HEK293 (cell line): ENCODE measurements around the gene ATP5IF1.
A peak's percentile ranks its signal among the peaks of the same experiment; 100 is the strongest.

Source experiments
- CTCF ChIA-PET: fragments of 350-600 bp; formaldehyde crosslinking; extraction: SDS; loops from one replicate; lab custom pipeline; 2021; ENCODE audit warnings: antibody characterized with exemption; lab: Yijun Ruan, JAX
- POLR2A ChIA-PET: fragments of 300-600 bp; formaldehyde crosslinking; extraction: SDS; loops from one replicate; lab custom pipeline; 2020; ENCODE audit warnings: antibody characterized with exemption, inconsistent platforms; lab: Yijun Ruan, JAX
- H3K27ac ChIP-seq: fragments of 200-500 bp; sonication (Bioruptor generic); 2 replicates; pipeline ENCODE4 v1.5.1; 2014; ENCODE audit warnings: low read depth, low read length, control low read depth, inconsistent platforms; ENCODE audit errors: extremely low read depth
- H3K36me3 ChIP-seq, 2 experiments: fragments of 200-500 bp in 1 of 2; sonication (Bioruptor generic) in 1 of 2; 1 replicate in 1 of 2; 2 replicates in 1 of 2; pipeline ENCODE4 v1.5.1; 2014 to 2017; ENCODE audit warnings: inconsistent platforms in 2 of 2, low read length in 2 of 2; ENCODE audit not compliant: control insufficient read depth in 2 of 2, insufficient read depth in 1 of 2
- H3K4me1 ChIP-seq: fragments of 200-500 bp; sonication (Bioruptor generic); 2 replicates; pipeline ENCODE4 v1.5.1; 2014; ENCODE audit warnings: mild to moderate bottlenecking, low read length, inconsistent platforms; ENCODE audit not compliant: control insufficient read depth, insufficient read depth
- H3K4me3 ChIP-seq: 2 replicates; pipeline ENCODE4 v1.5.1; 2011; ENCODE audit warnings: low read depth, mild to moderate bottlenecking, control low read depth, low read length, moderate library complexity
- H3K9me3 ChIP-seq: fragments of 200-500 bp; sonication (Bioruptor generic); 2 replicates; pipeline ENCODE4 v1.5.1; 2014; ENCODE audit warnings: low read depth, low read length, inconsistent platforms; ENCODE audit not compliant: control insufficient read depth, insufficient read depth
- EGR2 ChIP-seq: fragments of 450-650 bp; formaldehyde crosslinking; IDR thresholded peaks from 2 replicates; pipeline ENCODE4 v1.5.1; 2016; ENCODE audit warnings: low read depth, missing biosample characterization, missing genetic modification characterization
- HOXC10 ChIP-seq: sonication (generic); formaldehyde crosslinking; IDR thresholded peaks from 2 replicates; pipeline ENCODE4 v1.8.1; 2023; ENCODE audit warnings: mild to moderate bottlenecking, missing genetic modification reagents
- KLF8 ChIP-seq: fragments of 450-650 bp; formaldehyde crosslinking; IDR thresholded peaks from 2 replicates; pipeline ENCODE4 v1.5.1; 2016; ENCODE audit warnings: missing biosample characterization, missing genetic modification characterization
- PRDM10 ChIP-seq: fragments of 450-650 bp; formaldehyde crosslinking; IDR thresholded peaks from 2 replicates; pipeline ENCODE4 v1.5.1; 2016; ENCODE audit warnings: missing biosample characterization, missing genetic modification characterization
- SP7 ChIP-seq: fragments of 450-650 bp; formaldehyde crosslinking; IDR thresholded peaks from 2 replicates; pipeline ENCODE4 v1.5.1; 2016; ENCODE audit warnings: missing biosample characterization, missing genetic modification characterization
- ZIC2 ChIP-seq: fragments of 450-650 bp; formaldehyde crosslinking; IDR thresholded peaks from 2 replicates; pipeline ENCODE4 v1.5.1; 2016; ENCODE audit warnings: missing biosample characterization, missing genetic modification characterization
- ZNF121 ChIP-seq: fragments of 450-650 bp; formaldehyde crosslinking; IDR thresholded peaks from 2 replicates; pipeline ENCODE4 v1.5.1; 2016; ENCODE audit warnings: missing biosample characterization, missing genetic modification characterization
- ZNF132 ChIP-seq: fragments of 450-650 bp; formaldehyde crosslinking; IDR thresholded peaks from 2 replicates; pipeline ENCODE4 v1.5.1; 2017; ENCODE audit warnings: missing biosample characterization, missing genetic modification characterization, borderline replicate concordance
- ZNF148 ChIP-seq: fragments of 450-650 bp; formaldehyde crosslinking; IDR thresholded peaks from 2 replicates; pipeline ENCODE4 v1.5.0; 2017; ENCODE audit warnings: missing biosample characterization, missing genetic modification characterization, borderline replicate concordance
- ZNF223 ChIP-seq: fragments of 450-650 bp; formaldehyde crosslinking; IDR thresholded peaks from 2 replicates; pipeline ENCODE4 v1.5.1; 2016; ENCODE audit warnings: missing biosample characterization, missing genetic modification characterization
- ZNF324 ChIP-seq: fragments of 450-650 bp; formaldehyde crosslinking; IDR thresholded peaks from 2 replicates; pipeline ENCODE4 v1.5.1; 2016; ENCODE audit warnings: missing biosample characterization, missing genetic modification characterization
- ZNF37A ChIP-seq: fragments of 450-650 bp; IDR thresholded peaks from 2 replicates; pipeline ENCODE4 v1.5.1; 2018; ENCODE audit warnings: missing biosample characterization, missing genetic modification characterization
- ZNF426 ChIP-seq: fragments of 450-650 bp; formaldehyde crosslinking; IDR thresholded peaks from 2 replicates; pipeline ENCODE4 v1.5.1; 2017; ENCODE audit warnings: missing biosample characterization, missing genetic modification characterization, mild to moderate bottlenecking, inconsistent platforms, moderate library complexity
- ZNF449 ChIP-seq: fragments of 450-650 bp; formaldehyde crosslinking; IDR thresholded peaks from 2 replicates; pipeline ENCODE4 v1.5.1; 2017; ENCODE audit warnings: missing biosample characterization, mild to moderate bottlenecking, missing genetic modification characterization, moderate library complexity
- ZNF501 ChIP-seq: fragments of 450-650 bp; formaldehyde crosslinking; IDR thresholded peaks from 2 replicates; pipeline ENCODE4 v1.5.1; 2016; ENCODE audit warnings: missing biosample characterization, missing genetic modification characterization
- ZNF600 ChIP-seq: fragments of 450-650 bp; formaldehyde crosslinking; IDR thresholded peaks from 2 replicates; pipeline ENCODE4 v1.5.1; 2016; ENCODE audit warnings: missing biosample characterization, missing genetic modification characterization
- ZNF664 ChIP-seq: fragments of 450-650 bp; formaldehyde crosslinking; IDR thresholded peaks from 2 replicates; pipeline ENCODE4 v1.5.1; 2016; ENCODE audit warnings: missing biosample characterization, missing genetic modification characterization
- ZNF692 ChIP-seq: fragments of 450-650 bp; formaldehyde crosslinking; IDR thresholded peaks from 2 replicates; pipeline ENCODE4 v1.5.1; 2016; ENCODE audit warnings: missing biosample characterization, missing genetic modification characterization
- ZNF76 ChIP-seq: fragments of 450-650 bp; formaldehyde crosslinking; IDR thresholded peaks from 2 replicates; pipeline ENCODE4; 2016; ENCODE audit warnings: low read depth, missing biosample characterization, missing genetic modification characterization, borderline replicate concordance
- ZSCAN16 ChIP-seq: fragments of 450-650 bp; formaldehyde crosslinking; IDR thresholded peaks from 2 replicates; pipeline ENCODE4 v1.5.1; 2016; ENCODE audit warnings: missing biosample characterization, missing genetic modification characterization
- ZSCAN18 ChIP-seq: fragments of 450-650 bp; formaldehyde crosslinking; IDR thresholded peaks from 2 replicates; pipeline ENCODE4 v1.5.1; 2016; ENCODE audit warnings: missing biosample characterization, missing genetic modification characterization

Gene ATP5IF1

GRCh38 chr1:28232558-28233263, 3.2 kb upstream of the ATP5IF1 start, which contains the start of gene DNAJC8 (continued):
- TF ChIP-seq SP7 (tag by site-specific recombination) (peak; percentile 60), ZNF324 (no peak; the same call in 1 of the 2 replicates), ZSCAN16 (tag by site-specific recombination) (no peak), ZNF148 (tag by site-specific recombination) (no peak), HOXC10 (no peak), ZNF223 (no peak), ZNF692 (tag by site-specific recombination) (peak; percentile 49; the same call in 1 of the 2 replicates)

GRCh38 chr1:28233264-28233606, 2.7 kb upstream of the ATP5IF1 start:
- ChIA-PET POLR2A (no interaction called here), CTCF (no interaction called here)
- no peaks in the 10 kb centered on the region for H3K9me3 ChIP-seq
- TF ChIP-seq ZNF600 (tag by site-specific recombination), result 0 out of 2 replicates have a peak, but pooled peaks have one; percentile 40
- peak; percentile 95 for TF ChIP-seq ZNF121 (tag by site-specific recombination)
- no peak for TF ChIP-seq ZNF501 (tag by site-specific recombination)
- H3K27ac ChIP-seq, result no peak overlapping the region
- peaks cover 19 to 41% of the 10 kb centered on the region in 2 experiments for H3K36me3 ChIP-seq
- 0 out of 2 replicates have a peak, but pooled peaks cover 3% of the 10 kb centered on the region for H3K4me1 ChIP-seq
- no peak overlapping the region for H3K4me3 ChIP-seq

- ChIA-PET CTCF (interaction anchor here (0.7 to 2.9 kb wide), 4 partner anchors 9 to 640 kb away, joined by 3 to 14 read pairs (median 6); no protein-coding TSS in a partner anchor), POLR2A (interaction anchor here (0.5 to 1.5 kb wide), 10 partner anchors 9 to 406 kb away, joined by 3 to 23 read pairs (median 4); partner anchors contain the start of genes MED18, PPP1R8 and SESN2)
- H3K27ac ChIP-seq, result peak overlapping the region; percentile 48; the same call in 1 of the 2 replicates
- TF ChIP-seq ZIC2 (tag by site-specific recombination) (no peak), KLF8 (tag by site-specific recombination) (no peak), ZNF37A (no peak), ZNF76 (0 out of 2 replicates have a peak, but pooled peaks have one; percentile 11), ZNF449 (tag by site-specific recombination) (peak; percentile 96), EGR2 (tag by site-specific recombination) (no peak), ZNF132 (no peak), PRDM10 (tag by site-specific recombination) (peak; percentile 87), ZNF664 (no peak), ZSCAN18 (tag by site-specific recombination) (no peak), ZNF426 (tag by site-specific recombination) (no peak)
Measured at GRCh38 chr1:28236656-28237322, 865 bp downstream of the ATP5IF1 start.

More at GRCh38 chr1:28236656-28237322, 865 bp downstream of the ATP5IF1 start:
- peaks cover 0 to 28% of the 10 kb centered on the region in 2 experiments; a peak in 1 of 3 replicates for H3K36me3 ChIP-seq
- H3K4me3 ChIP-seq, result peak overlapping the region; percentile 77
- H3K9me3 ChIP-seq, result no peaks in the 10 kb centered on the region
- 0 out of 2 replicates have a peak, but pooled peaks cover 3% of the 10 kb centered on the region for H3K4me1 ChIP-seq
